SK-N-SH (cell line): ENCODE results near the gene GPC5. TPM values are rescaled to one million over a fixed set of nuclear protein-coding genes. Genes with fewer than 3 reads are reported as not detected.

Experiments
- CTCF ChIA-PET: fragments of 300-600, 350-600 bp; formaldehyde crosslinking; extraction: SDS; loops from one replicate; lab custom pipeline; 2021; lab: Yijun Ruan, JAX
- POLR2A ChIA-PET: fragments of 350-600 bp; sonication (Branson Sonifier 250); formaldehyde crosslinking; extraction: SDS; loops from one replicate; lab custom pipeline; 2020; ENCODE audit warnings: antibody characterized with exemption, inconsistent platforms; lab: Yijun Ruan, JAX
- DNase-seq: peaks from one replicate; pipeline ENCODE4 v3.0.0; 2012
- H2AFZ ChIP-seq: fragments of 200-600 bp; sonication (generic); 2 replicates; pipeline ENCODE4 v1.8.1; 2016; ENCODE audit warnings: antibody characterized with exemption, mild to moderate bottlenecking, low read depth
- H3F3A ChIP-seq: fragments of 200-600 bp; sonication (generic); replicated peaks from 2 replicates; pipeline ENCODE3; 2016; ENCODE audit warnings: antibody characterized with exemption, mild to moderate bottlenecking; ENCODE audit not compliant: insufficient read depth
- H3K27ac ChIP-seq, 2 experiments: fragments of 200-500 bp in 1 of 2; fragments of 200-600 bp in 1 of 2; sonication (Bioruptor generic) in 1 of 2; sonication (generic), shearing (Covaris generic) in 1 of 2; 2 replicates each; pipeline versions ENCODE4 v1.5.1 to v1.6.1; 2014 to 2016; ENCODE audit warnings: low read depth in 2 of 2, inconsistent platforms in 1 of 2, low read length in 1 of 2, mild to moderate bottlenecking in 1 of 2, mixed read lengths in 1 of 2
- H3K27me3 ChIP-seq: fragments of 200-600 bp; sonication (generic), shearing (Covaris generic); 2 replicates; pipeline ENCODE4 v1.6.1; 2016; ENCODE audit warnings: mixed run types; ENCODE audit not compliant: insufficient read depth
- H3K36me3 ChIP-seq, 2 experiments: fragments of 200-500 bp in 1 of 2; fragments of 200-600 bp in 1 of 2; sonication (Bioruptor generic) in 1 of 2; sonication (generic) in 1 of 2; replicated peaks in 1 of 2; 2 replicates each; pipeline versions ENCODE3 to v1.5.1; 2014 to 2016; ENCODE audit warnings: low read length in 1 of 2, mild to moderate bottlenecking in 1 of 2; ENCODE audit not compliant: insufficient read depth in 2 of 2, control insufficient read depth in 1 of 2
- H3K4me1 ChIP-seq, 2 experiments: fragments of 200-500 bp in 1 of 2; fragments of 200-600 bp in 1 of 2; sonication (Bioruptor generic) in 1 of 2; sonication (generic), shearing (Covaris generic) in 1 of 2; 2 replicates each; pipeline versions ENCODE4 v1.5.1 to v1.6.1; 2014 to 2016; ENCODE audit warnings: low read depth in 1 of 2, low read length in 1 of 2, mixed run types in 1 of 2; ENCODE audit not compliant: insufficient read depth in 2 of 2, control insufficient read depth in 1 of 2
- H3K4me2 ChIP-seq: fragments of 200-600 bp; sonication (generic), shearing (Covaris generic); 2 replicates; pipeline ENCODE4 v1.6.1; 2017; ENCODE audit warnings: mixed run types
- H3K4me3 ChIP-seq, 2 experiments: fragments of 200-500 bp in 1 of 2; fragments of 200-600 bp in 1 of 2; sonication (Bioruptor generic) in 1 of 2; sonication (generic), shearing (Covaris generic) in 1 of 2; 2 replicates each; pipeline versions ENCODE4 v1.5.1 to v1.8.1; 2014 to 2016; ENCODE audit warnings: low read depth in 2 of 2, inconsistent platforms in 1 of 2, low read length in 1 of 2, mild to moderate bottlenecking in 1 of 2, mixed read lengths in 1 of 2, moderate library complexity in 1 of 2
- H3K79me2 ChIP-seq: fragments of 200-600 bp; sonication (generic); 2 replicates; pipeline ENCODE4 v1.8.1; 2017; ENCODE audit warnings: mild to moderate bottlenecking; ENCODE audit not compliant: insufficient read depth
- H3K9ac ChIP-seq: fragments of 200-600 bp; sonication (generic); 2 replicates; pipeline ENCODE4 v1.6.1; 2017; ENCODE audit warnings: mixed run types
- H3K9me2 ChIP-seq: fragments of 200-600 bp; sonication (generic); 2 replicates; pipeline ENCODE4 v1.6.1; 2017; ENCODE audit warnings: mixed run types
- H3K9me3 ChIP-seq: fragments of 200-600 bp; sonication (generic); 2 replicates; pipeline ENCODE4 v1.6.1; 2017; ENCODE audit warnings: mixed run types, mild to moderate bottlenecking, moderate library complexity
- H4K20me1 ChIP-seq: fragments of 200-600 bp; sonication (generic); 2 replicates; pipeline ENCODE4 v1.6.1; 2017; ENCODE audit warnings: mild to moderate bottlenecking, mixed run types; ENCODE audit not compliant: insufficient read depth
- CHD2 ChIP-seq: fragments of 150-350 bp; IDR thresholded peaks from 2 replicates; pipeline ENCODE4 v1.6.1; 2018; ENCODE audit warnings: low read length; ENCODE audit not compliant: partially characterized antibody
- CTCF ChIP-seq: fragments of 200-600 bp; sonication (generic); IDR thresholded peaks from 2 replicates; pipeline ENCODE4 v1.6.1; 2017; ENCODE audit warnings: antibody characterized with exemption, mild to moderate bottlenecking, moderate library complexity
- FOSL2 ChIP-seq: IDR thresholded peaks from 2 replicates; pipeline ENCODE4 v1.4.0; 2012; ENCODE audit warnings: low read depth, mild to moderate bottlenecking, moderate library complexity, borderline replicate concordance
- FOXJ3 ChIP-seq: sonication (generic); formaldehyde crosslinking; IDR thresholded peaks from 2 replicates; pipeline ENCODE4 v1.5.1; 2020; ENCODE audit warnings: mild to moderate bottlenecking, missing genetic modification reagents
- FOXM1 ChIP-seq: IDR thresholded peaks from 2 replicates; pipeline ENCODE4 v1.4.0; 2012; ENCODE audit warnings: low read depth, mild to moderate bottlenecking
- GABPA ChIP-seq: IDR thresholded peaks from 2 replicates; pipeline ENCODE4 v1.4.0; 2012; ENCODE audit warnings: low read depth, mild to moderate bottlenecking
- JUND ChIP-seq: IDR thresholded peaks from 2 replicates; pipeline ENCODE4 v1.4.0; 2012
- MAX ChIP-seq: IDR thresholded peaks from 2 replicates; pipeline ENCODE4 v1.4.0; 2012; ENCODE audit warnings: low read depth
- MEF2A ChIP-seq: IDR thresholded peaks from 2 replicates; pipeline ENCODE4 v1.4.0; 2012; ENCODE audit warnings: low read depth, borderline replicate concordance
- NFIC ChIP-seq: IDR thresholded peaks from 2 replicates; pipeline ENCODE4 v1.4.0; 2012; ENCODE audit warnings: borderline replicate concordance
- PBX3 ChIP-seq: IDR thresholded peaks from 2 replicates; pipeline ENCODE4; 2012
- RAD21 ChIP-seq: IDR thresholded peaks from 2 replicates; pipeline ENCODE4 v1.6.1; 2012; ENCODE audit warnings: mild to moderate bottlenecking, low read length
- SMC3 ChIP-seq: IDR thresholded peaks from 2 replicates; pipeline ENCODE4 v1.6.1; 2012; ENCODE audit warnings: low read depth, low read length, improper control_type of control experiment
- TAF1 ChIP-seq: IDR thresholded peaks from 2 replicates; pipeline ENCODE4 v1.6.1; 2012; ENCODE audit warnings: low read depth, mild to moderate bottlenecking, low read length, moderate library complexity, borderline replicate concordance
- TCF12 ChIP-seq: IDR thresholded peaks from 2 replicates; pipeline ENCODE4 v1.4.0; 2012
- USF2 ChIP-seq: fragments of 150-350 bp; IDR thresholded peaks from 2 replicates; pipeline ENCODE4 v1.6.1; 2017; ENCODE audit warnings: antibody characterized with exemption, low read length, low read depth, borderline replicate concordance
- polyA plus RNA-seq, 3 experiments: library from polyadenylated mRNA; depleted of rRNA; stranded (reverse); fragments of >200 nt; gene quantifications; 2 replicates each; pipeline ENCODE4 v1.2.3, GENCODE V29; 2012
- TF ChIP-seq, protein P1 (sequence below): IDR thresholded peaks from 2 replicates; pipeline ENCODE4 v1.4.0; 2012; ENCODE audit warnings: low read depth, borderline replicate concordance

GPC5 gene
- polyA plus RNA-seq, 1 of the 3 experiments (the other 2 are of a cell fraction), result 0.03 TPM

DNA sequence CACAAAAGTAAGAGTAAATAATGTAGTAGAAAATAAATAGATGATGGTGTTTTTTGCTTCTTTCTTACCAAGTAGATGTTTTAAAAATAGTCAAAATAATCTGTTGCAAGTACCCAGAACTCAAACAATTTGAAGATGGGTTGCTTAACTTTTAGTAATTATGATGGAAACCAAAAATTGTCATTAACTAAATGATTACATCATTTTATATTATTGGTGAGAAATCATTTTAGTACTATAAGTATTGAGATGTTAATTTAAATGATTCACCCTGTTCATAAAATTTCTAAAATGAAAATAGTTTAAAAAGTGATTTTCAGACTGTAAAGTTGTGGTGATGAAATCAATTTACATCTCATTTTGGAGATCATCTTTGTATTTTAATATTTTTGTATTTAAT is 404.5 kb downstream of the GPC5 start:
- Histone ChIP-seq H2AFZ (no peak overlapping the region), H3K79me2 (no peaks in the 10 kb centered on the region), H3K4me1 (peaks cover 0 to 22% of the 10 kb centered on the region in 2 experiments; a peak in 2 of 4 replicates), H3F3A (no peaks in the 10 kb centered on the region), H3K9me3 (no peaks in the 10 kb centered on the region), H3K4me2 (no peak overlapping the region), H3K27me3 (no peaks in the 10 kb centered on the region), H3K9me2 (no peaks in the 10 kb centered on the region), H3K27ac (no peak overlapping the region), H3K9ac (no peak overlapping the region), H3K36me3 (no peaks in the 10 kb centered on the region), H3K4me3 (no peak overlapping the region), H4K20me1 (no peaks in the 10 kb centered on the region)
- POLR2A ChIA-PET, result no interaction called here
- TF ChIP-seq JUND (no peak), RAD21 (no peak), FOXM1 (no peak), CTCF (no peak), FOSL2 (no peak), FOXJ3 (no peak), NFIC (no peak), MEF2A (no peak), GABPA (no peak), TCF12 (no peak), MAX (no peak), USF2 (no peak), PBX3 (no peak), SMC3 (no peak), CHD2 (no peak), TAF1 (no peak)
- TF ChIP-seq, protein P1, sequence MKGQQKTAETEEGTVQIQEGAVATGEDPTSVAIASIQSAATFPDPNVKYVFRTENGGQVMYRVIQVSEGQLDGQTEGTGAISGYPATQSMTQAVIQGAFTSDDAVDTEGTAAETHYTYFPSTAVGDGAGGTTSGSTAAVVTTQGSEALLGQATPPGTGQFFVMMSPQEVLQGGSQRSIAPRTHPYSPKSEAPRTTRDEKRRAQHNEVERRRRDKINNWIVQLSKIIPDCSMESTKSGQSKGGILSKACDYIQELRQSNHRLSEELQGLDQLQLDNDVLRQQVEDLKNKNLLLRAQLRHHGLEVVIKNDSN, result no peak
- DNase-seq, result no peak
- CTCF ChIA-PET, result interaction anchor here (2.6 kb wide), 1 partner anchor 10 kb away, joined by 5 read pairs; no protein-coding TSS in a partner anchor
